ENCODE results near the gene CIRBP. TPM values are rescaled to one million over a fixed set of nuclear protein-coding genes. Genes with fewer than 3 reads are reported as not detected.

The CIRBP gene
- total RNA-seq, 2 experiments from 2014 or later: 169 to 224 TPM

DNA sequence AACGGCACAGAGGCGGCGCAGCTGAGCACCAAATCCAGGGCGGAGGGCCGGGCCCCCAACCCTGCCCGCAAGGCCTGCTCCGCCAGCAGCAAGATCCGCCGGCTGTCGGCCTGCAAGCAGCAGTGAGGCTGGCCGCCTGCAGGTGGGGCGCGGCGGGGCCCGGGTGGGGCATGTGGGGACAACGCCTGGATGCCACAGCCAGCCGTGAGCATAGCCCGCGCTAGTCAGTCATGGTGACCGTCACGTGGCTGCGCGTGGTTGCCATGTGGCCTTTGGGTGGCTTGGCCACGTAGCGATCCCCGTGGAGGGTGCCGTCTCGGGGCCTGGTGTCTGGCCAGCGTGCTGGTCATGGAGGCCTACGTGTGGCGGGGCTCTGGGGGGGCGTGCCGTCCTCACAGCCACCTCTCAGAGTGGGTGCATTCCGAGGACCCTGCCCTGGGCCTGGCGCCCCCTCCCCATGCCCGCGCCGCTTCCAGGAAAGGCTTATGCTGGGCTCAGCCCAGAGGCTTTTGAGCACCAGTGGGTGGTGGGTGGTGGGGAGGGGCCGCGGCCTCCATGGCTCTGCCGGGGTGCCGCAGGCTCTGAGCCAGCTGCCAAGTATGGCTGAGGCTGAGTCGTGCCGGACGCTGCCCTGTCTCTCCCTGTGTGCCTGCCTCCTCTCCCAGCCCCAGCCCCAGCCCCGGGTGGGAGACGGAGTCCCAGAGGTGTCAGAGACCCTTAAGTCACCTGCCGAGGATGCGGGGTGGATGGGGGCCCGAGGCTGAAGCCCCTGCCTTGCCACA lies 42.4 kb upstream of the CIRBP start:
- Mint-ChIP-seq H3K27ac (no peak overlapping the region), H3K4me3 (no peak overlapping the region), H3K9me3 (no peaks in the 10 kb centered on the region), H3K4me1 (no peaks in the 10 kb centered on the region), H3K36me3 (ENCODE audit: low read depth) (no peaks in the 10 kb centered on the region), H3K27me3 (no peaks in the 10 kb centered on the region)
- POLR2A ChIA-PET: no interaction called here
- CTCF ChIA-PET: interaction anchor here (1.1 to 1.5 kb wide), 2 partner anchors 10 to 40 kb away, joined by 3 read pairs; no protein-coding TSS in a partner anchor
- no peak for DNase-seq

DNA sequence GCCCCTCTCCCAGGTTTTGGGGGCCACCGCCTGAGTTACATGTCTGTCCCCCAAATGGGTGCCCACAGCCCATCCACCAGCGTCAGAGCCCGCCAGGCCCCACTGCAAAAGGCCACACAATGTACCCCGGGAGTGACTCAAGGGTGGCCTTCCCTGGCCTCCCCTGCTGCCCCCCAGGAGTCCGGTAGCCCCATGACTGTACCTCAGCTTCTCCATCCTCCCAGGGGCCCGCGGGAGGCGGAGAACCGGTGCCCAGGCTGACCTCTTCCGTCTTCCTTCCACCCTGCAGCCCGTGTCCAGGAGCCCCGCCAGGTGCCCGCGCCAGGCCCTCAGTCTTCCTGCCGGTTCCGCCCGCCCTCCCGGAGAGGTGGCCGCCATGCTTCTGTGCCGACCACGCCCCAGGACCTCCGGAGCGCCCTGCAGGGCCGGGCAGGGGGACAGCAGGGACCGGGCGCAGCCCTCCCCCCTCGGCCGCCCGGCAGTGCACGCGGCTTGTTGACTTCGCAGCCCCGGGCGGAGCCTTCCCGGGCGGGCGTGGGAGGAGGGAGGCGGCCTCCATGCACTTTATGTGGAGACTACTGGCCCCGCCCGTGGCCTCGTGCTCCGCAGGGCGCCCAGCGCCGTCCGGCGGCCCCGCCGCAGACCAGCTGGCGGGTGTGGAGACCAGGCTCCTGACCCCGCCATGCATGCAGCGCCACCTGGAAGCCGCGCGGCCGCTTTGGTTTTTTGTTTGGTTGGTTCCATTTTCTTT lies 41.7 kb upstream of the CIRBP start:
- Mint-ChIP-seq H3K4me1 (no peaks in the 10 kb centered on the region), H3K9me3 (no peaks in the 10 kb centered on the region), H3K36me3 (ENCODE audit: low read depth) (no peaks in the 10 kb centered on the region), H3K27ac (no peak overlapping the region), H3K4me3 (no peak overlapping the region), H3K27me3 (no peaks in the 10 kb centered on the region)
- ChIA-PET CTCF (interaction anchor here (1.5 kb wide), 1 partner anchor 39 kb away, joined by 3 read pairs; no protein-coding TSS in a partner anchor), POLR2A (no interaction called here)
- no peak for DNase-seq

DNA sequence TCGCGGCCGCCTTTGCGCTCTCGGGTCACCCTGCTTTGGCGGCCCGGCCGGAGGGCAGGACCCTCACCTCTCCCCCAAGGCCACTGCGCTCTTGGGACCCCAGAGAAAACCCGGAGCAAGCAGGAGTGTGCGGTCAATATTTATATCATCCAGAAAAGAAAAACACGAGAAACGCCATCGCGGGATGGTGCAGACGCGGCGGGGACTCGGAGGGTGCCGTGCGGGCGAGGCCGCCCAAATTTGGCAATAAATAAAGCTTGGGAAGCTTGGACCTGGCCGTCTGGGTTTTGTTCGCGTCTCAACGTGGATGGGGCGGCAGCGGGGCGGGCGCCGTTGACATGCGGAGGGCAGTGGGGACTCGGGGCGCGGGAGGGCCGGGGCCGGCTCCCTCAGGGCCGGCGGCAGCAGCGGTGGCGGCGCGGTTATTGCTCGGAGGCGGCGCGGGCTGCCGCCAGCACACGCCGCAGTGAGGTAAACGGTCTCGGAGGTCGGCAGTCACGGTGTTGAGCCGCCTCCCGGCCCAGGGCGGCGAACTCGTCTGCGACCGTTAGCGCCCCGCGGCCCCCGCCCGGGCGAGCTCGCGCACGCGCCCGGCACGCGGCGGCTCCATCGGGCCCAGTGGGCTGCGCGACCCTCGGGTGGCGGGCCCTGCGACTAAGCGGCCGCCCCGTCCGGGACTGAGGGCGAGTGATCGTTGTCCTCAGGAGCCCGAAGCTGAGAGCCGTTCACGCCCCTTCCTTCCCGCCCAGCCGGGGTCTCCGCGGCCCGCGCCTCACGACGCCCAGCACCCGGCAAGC lies 40.8 kb upstream of the CIRBP start:
- H3K36me3 Mint-ChIP-seq (ENCODE audit: low read depth): no peaks in the 10 kb centered on the region
- no peaks in the 10 kb centered on the region for H3K27me3 Mint-ChIP-seq
- H3K9me3 Mint-ChIP-seq: no peaks in the 10 kb centered on the region
- POLR2A ChIA-PET: no interaction called here
- no peak for DNase-seq
- CTCF ChIA-PET: interaction anchor here (1.5 kb wide), 1 partner anchor 38 kb away, joined by 3 read pairs; no protein-coding TSS in a partner anchor
- no peak overlapping the region for H3K27ac Mint-ChIP-seq
- no peaks in the 10 kb centered on the region for H3K4me1 Mint-ChIP-seq
- H3K4me3 Mint-ChIP-seq: no peak overlapping the region

DNA sequence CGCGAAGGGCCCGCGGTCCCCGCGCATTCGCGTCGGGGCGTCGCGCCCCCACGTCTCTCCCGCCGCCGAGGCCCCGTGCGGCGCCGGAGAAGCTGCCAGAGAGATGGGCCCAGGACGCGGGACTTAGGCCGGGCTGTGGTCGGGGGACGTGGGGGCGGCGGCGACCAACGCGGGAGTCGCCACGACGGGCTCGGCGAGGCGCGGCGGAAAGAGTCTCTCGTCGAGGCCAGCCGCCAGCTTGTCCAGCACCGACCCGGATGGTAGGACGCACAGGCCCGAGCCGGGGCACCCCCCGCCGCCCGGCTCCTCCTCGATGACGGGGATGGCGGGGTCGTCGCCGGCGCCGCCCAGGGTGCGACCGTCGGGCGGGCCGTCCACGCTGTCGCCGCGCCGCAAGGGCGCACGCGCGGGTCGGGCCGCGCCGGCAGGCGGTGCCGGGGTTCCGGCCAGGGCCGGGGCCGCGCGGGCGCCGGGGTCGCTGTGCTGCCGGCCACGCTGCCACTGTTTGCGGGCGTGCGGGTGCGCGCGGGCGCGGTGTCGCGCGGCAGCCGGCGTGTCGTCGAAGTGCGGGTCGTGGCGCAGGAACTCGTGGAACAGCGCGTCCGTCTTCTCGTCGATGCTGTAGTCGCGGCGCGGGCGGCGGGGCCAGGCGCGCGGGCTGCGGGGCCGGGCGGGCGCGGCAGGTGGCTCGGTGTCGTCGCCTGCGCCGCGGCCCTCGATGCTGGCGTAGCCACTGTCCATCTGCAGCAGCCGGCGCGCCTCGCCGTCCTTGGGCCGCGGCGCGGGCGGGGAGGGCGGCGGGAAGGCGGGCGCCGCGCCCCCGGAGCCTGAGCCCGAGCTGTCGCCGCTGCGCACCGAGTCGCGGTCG lies 39.8 kb upstream of the CIRBP start:
- H3K4me1 Mint-ChIP-seq: no peaks in the 10 kb centered on the region
- no peak overlapping the region for H3K4me3 Mint-ChIP-seq
- no peak overlapping the region for H3K27ac Mint-ChIP-seq
- ChIA-PET CTCF (interaction anchor here (1.2 kb wide), 1 partner anchor 15 kb away, joined by 3 read pairs; no protein-coding TSS in a partner anchor), POLR2A (no interaction called here)
- H3K9me3 Mint-ChIP-seq: no peaks in the 10 kb centered on the region
- H3K27me3 Mint-ChIP-seq: no peaks in the 10 kb centered on the region
- no peak for DNase-seq
- no peaks in the 10 kb centered on the region for H3K36me3 Mint-ChIP-seq (ENCODE audit: low read depth)

DNA sequence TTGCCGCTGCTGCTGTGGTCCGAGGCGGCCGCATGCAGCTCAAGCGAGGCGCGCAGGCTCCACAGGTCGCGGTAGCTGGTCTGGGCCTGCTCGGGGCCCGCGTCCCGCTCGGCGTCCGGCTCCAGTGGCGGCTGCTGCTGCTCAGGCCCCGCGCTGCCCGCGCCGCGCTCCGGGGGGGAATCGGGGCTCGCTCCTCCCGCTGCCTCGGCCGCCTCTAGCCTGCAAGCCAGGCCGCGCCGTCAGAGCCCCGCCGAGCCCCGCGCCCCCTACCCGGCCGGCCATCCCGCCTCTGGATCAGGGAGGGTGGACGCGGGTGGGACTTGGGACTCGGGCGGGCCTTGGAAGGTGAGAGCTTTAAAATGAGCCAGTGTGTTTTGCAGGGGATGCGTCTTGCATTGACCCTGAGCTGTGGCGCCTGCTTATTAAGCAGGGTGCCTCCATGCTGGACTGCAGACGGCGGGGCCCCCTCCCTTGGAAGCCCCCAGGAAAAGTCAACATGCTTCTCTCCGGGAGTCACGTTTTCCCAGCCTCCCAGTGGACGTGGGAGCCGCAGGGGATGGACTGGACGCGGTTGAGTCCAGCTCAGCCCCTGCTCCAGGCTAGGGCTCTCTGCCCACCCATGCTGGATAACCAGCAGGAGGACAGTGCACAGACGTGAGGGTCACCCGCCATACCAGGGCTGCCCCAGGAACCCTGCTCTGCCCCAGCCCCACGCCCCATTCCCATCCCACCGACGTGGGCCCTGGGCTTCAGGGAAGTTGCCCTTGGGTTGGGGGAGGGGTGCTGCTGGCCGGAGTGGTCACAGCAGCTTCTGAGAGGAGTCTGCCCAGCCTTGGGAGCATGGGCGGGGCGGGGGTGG lies 39.0 kb upstream of the CIRBP start:
- Mint-ChIP-seq H3K4me3 (no peak overlapping the region), H3K4me1 (no peaks in the 10 kb centered on the region), H3K27ac (no peak overlapping the region), H3K36me3 (ENCODE audit: low read depth) (no peaks in the 10 kb centered on the region), H3K9me3 (no peaks in the 10 kb centered on the region), H3K27me3 (no peaks in the 10 kb centered on the region)
- ChIA-PET POLR2A (no interaction called here), CTCF (interaction anchor here (1.2 kb wide), 1 partner anchor 14 kb away, joined by 3 read pairs; no protein-coding TSS in a partner anchor)
- DNase-seq: no peak

DNA sequence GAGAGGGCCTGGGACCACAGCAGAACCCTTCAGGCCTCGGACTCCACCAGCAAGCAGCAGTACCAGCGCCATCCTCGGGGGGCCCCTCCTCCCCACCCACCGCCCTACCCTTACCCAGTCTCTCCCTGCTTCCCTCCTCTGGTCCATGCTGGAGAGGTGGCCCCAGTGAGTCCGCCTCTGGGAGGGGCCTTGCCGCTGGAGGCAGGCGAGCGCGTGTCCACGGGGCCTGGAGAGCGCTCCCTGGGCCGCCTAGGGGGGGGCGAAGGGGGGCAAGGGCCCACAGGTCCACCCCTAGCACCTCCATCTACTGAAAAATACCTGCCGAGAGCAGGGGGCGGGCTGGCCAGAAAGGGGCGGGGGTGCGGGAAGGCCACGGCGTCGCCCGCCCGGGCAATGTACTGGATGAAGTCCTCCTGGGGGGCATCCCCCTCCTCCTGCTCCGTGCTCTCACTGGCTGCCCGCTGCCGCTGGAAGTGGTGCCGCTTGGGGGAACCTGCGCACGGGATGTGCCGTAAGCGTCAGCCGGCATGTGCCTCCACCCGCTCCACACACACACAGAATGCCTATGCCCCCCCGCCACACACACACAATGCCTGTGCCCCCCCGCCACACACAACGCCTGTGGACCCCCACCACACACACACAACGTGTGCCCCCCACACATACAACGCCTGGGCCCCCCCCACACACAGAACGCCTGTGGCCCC lies 38.2 kb upstream of the CIRBP start:
- ChIA-PET POLR2A (no interaction called here), CTCF (interaction anchor here (1.2 kb wide), 1 partner anchor 13 kb away, joined by 3 read pairs; no protein-coding TSS in a partner anchor)
- H3K4me1 Mint-ChIP-seq: no peaks in the 10 kb centered on the region
- H3K27ac Mint-ChIP-seq: no peak overlapping the region
- no peaks in the 10 kb centered on the region for H3K9me3 Mint-ChIP-seq
- no peaks in the 10 kb centered on the region for H3K36me3 Mint-ChIP-seq (ENCODE audit: low read depth)
- no peak for DNase-seq
- H3K4me3 Mint-ChIP-seq: no peak overlapping the region
- H3K27me3 Mint-ChIP-seq: no peaks in the 10 kb centered on the region

DNA sequence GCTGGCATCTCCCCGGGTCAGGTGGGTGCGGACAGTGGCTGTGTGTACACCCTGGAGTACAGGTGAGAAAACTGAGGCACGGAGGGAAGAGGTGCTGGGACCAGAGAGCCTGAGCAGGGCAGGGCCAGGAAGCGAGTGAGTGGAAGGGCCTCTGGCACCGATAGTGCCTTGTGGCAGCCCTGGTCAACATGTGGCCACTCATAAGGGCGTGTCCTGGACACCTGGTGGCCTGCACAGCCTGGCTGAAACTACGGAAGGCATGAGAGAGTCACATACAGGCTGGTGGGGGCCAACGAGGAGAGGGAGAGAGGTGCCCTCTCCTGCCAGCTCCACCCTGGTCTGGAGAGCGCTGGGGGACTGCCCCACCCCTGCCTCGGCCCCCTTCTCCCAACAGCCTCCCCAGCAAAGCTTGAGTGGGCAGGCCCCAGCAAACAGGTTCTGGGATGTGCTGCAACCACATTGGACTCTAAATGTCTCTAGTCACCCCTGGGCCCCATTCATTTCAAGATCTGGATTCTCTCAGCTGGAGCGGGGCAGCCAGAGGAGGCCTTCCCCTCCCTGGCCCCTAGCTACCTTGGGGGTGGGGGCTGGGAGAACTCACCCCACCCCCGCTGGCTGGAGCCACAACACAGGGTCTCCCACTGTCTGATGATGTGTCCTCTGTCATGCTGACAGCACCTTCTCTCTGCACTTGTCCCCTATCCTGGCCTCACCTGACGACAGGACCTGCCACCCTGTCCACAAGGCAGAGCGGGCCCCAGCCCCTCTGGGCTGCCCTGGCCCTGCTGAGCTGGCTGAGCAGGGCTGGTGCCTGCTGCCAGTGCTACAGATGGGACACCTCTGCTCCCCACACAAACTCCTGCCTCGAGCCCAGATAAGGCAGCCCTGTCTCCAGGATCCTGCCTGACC lies 37.1 kb upstream of the CIRBP start:
- Mint-ChIP-seq H3K27me3 (peaks cover 4% of the 10 kb centered on the region), H3K36me3 (ENCODE audit: low read depth) (no peaks in the 10 kb centered on the region), H3K27ac (peak overlapping the region; percentile 80), H3K9me3 (no peaks in the 10 kb centered on the region), H3K4me3 (no peak overlapping the region), H3K4me1 (no peaks in the 10 kb centered on the region)
- ChIA-PET POLR2A (no interaction called here), CTCF (no interaction called here)
- no peak for DNase-seq

DNA sequence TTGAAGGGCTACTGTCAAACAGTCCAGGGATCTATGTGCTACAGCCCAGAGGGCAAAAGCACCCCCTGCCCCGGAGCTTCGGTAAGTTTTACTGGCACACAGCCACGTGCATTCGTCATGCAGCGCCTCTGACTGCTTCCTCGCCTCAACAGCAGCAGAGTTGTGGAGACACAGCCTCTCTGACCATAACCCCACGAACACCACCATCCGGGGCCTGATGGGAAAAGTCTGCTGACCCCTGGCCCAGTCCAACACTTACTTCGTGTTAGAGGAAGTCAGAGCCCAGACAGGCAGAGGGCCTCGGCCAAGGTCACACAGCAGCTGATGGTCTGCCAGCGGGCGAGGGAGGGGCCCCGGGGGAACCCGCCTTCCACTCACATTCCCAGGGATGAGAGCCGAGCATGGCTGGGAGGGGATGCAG lies 36.5 kb upstream of the CIRBP start:
- H3K4me3 Mint-ChIP-seq: no peak overlapping the region
- ChIA-PET POLR2A (no interaction called here), CTCF (interaction anchor here (1.0 kb wide), 1 partner anchor 12 kb away, joined by 3 read pairs; no protein-coding TSS in a partner anchor)
- peaks cover 6% of the 10 kb centered on the region for H3K27me3 Mint-ChIP-seq
- no peak for DNase-seq
- H3K36me3 Mint-ChIP-seq (ENCODE audit: low read depth): no peaks in the 10 kb centered on the region
- peak overlapping the region; percentile 80 for H3K27ac Mint-ChIP-seq
- H3K4me1 Mint-ChIP-seq: no peaks in the 10 kb centered on the region
- no peaks in the 10 kb centered on the region for H3K9me3 Mint-ChIP-seq

DNA sequence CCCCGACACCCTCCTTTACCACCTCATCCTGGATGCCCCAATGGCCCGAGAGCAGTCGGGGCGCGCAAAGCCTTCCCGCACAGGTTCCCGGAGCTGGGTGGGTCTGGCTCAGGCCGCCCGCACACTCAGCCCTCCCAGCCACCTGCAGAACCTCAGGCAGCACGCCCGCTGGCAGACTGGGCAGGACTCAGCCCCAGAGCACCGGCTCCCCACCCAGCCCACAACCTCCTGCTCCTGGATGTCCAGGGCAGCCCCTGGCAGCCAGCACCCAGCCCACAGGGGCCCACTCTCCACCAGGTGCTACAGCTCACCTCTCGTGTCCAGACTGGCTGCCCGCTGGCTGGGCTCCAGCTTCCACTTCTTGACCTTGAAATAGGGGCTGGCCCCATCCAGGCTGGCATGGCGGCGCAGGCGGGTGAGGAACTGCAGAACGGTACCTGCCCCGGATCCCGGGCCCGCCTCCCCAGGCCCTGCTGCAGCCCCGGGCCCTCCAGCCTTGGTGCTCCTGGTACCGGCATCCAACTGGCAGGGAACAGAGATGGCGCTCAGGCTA lies 35.9 kb upstream of the CIRBP start:
- Mint-ChIP-seq H3K4me1 (peaks cover under 1% of the 10 kb centered on the region), H3K36me3 (ENCODE audit: low read depth) (no peaks in the 10 kb centered on the region), H3K4me3 (no peak overlapping the region), H3K9me3 (no peaks in the 10 kb centered on the region), H3K27me3 (peaks cover 7% of the 10 kb centered on the region), H3K27ac (no peak overlapping the region)
- ChIA-PET CTCF (interaction anchor here (1.0 kb wide), 1 partner anchor 11 kb away, joined by 3 read pairs; no protein-coding TSS in a partner anchor), POLR2A (no interaction called here)
- no peak for DNase-seq

Data from activated CD4-positive, alpha-beta T cell treated with anti-CD3 and anti-CD28 coated beads, Interleukin-2, amount 10 ng/mL, durations not matched to agents 7 days and 5 days (primary cell).